Middle frontal gyrus (tissue), 1 donor: ENCODE measurements around the gene ZNF322.
A peak's percentile ranks its signal among the peaks of the same experiment; 100 is the strongest.

Experiments
- DNase-seq: peaks from one replicate; pipeline ENCODE4 v3.0.0-alpha.2; 2015; ENCODE audit warnings: low spot score; ENCODE audit errors: extremely low spot score

Gene ZNF322

GRCh38 chr6:26613689-26614683 lies 45.6 kb downstream of the ZNF322 start:
- no peak for DNase-seq

DNA sequence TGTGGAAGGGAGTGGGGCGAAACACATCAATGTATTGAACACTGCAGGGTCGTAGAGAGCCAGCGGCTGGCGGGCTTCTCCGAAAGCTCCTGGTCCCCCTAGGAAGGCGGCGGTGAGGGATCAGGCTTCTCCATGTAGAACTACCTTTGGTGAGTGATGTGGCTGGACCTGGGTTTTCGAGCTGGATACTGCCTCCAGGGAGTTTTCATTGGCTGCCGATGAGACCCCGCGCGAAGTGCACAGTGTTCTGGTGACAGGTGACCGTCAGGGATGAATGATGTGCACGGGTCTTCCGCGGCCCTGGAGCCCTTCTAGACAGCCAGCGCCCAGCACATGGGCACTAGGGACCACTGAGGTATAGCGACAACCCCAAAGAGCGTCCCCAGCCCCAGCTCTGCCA lies 46.3 kb downstream of the ZNF322 start:
- DNase-seq: no peak

DNA sequence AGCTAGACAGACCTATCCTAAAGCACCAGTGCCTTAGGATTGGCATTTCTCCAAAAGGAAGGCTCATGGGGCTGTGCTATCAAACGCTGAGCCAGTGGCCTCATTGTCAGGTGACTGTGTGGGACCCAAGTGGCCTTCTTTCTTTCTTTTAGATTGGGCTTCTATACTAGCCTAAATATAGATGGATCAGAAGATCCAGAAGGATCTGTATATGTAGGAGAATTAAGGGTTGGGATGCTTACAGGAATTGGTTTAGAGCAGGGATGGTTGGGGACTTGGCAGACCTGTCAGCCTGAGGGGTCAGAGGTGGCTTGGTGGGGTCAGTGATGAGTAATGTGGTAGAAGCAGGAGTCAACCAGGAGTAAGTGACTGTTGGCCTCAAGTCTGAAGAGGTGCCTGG lies 47.9 kb downstream of the ZNF322 start:
- DNase-seq: no peak

DNA sequence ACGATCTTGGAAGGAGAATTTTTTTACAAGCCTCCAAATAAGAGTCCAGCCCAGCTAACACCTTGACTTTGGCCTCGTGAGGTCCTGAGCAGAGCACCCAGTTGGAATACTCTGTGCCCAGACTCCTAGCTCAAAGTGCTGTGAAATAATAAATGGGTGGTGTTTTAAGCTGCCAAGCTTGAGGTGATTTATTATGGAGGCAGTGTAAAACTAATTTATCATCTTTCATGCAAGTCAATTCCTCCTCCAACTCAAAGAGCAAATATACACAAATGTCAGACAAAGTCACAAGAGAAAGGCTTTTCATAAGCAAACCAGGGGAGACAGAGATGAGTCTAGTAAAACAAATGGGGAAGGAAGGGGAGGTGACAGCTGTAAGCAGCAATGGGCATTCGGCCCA lies 50.1 kb downstream of the ZNF322 start:
- DNase-seq: no peak

GRCh38 chr6:26607434-26608230 lies 51.9 kb downstream of the ZNF322 start:
- peak; percentile 12 for DNase-seq

DNA sequence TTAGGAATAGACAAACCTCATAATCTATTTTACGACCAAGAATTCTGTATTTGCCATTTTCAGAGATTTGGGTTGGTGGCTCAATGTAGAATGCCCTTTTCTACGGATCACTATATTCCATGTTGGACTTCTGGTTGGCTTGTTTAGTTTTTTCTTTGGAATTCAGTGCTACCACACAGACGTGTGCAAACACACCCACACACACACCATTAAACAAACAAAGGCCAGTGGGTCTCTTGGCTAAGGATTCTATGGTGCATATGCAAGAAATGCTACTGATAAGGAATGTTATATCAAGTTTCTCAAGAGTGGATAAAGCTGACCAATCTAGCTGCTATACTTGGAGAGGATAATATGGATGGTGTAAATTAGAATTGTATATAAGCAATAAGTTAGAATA lies 54.7 kb downstream of the ZNF322 start:
- DNase-seq: no peak

DNA sequence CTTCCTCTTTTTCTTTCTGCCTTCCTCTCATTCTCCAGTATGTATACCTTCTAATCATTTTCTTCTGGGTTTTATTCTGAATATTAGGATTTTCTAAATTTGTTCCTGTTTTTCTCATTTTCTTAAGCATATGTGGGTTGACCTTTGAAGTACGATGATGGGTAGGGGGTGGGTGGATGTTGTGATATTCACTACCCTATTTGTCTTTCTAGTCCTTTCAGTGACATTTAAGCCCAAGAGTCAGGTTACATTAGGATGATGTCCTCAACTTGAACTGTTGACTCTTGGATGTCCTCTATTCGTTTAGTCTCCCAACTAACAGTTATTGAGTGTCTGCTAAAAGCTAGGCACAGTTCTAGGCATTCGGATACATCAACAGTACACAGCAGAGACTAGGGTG lies 55.5 kb downstream of the ZNF322 start:
- DNase-seq: no peak

DNA sequence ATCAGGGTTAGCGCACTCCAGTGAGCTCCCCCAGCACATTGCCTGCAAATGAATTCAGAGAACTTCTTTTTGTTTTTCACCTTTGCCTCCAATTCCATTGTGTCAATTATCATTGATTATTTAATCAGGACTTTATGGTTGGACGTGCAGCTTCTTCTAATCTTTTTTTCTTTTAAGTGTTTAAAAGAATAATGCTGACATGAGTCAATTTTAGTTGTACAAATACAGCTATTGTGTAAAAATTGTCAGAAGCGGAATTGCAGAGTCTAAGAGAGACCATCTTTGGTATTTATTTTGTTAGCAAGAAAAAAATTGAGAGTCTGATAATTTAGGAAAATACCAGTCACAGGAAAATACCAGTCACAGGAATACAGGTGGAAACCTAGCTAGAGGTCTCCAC lies 57.3 kb downstream of the ZNF322 start:
- DNase-seq: no peak

GRCh38 chr6:26600759-26601158 lies 58.8 kb downstream of the ZNF322 start:
- no peak for DNase-seq

DNA sequence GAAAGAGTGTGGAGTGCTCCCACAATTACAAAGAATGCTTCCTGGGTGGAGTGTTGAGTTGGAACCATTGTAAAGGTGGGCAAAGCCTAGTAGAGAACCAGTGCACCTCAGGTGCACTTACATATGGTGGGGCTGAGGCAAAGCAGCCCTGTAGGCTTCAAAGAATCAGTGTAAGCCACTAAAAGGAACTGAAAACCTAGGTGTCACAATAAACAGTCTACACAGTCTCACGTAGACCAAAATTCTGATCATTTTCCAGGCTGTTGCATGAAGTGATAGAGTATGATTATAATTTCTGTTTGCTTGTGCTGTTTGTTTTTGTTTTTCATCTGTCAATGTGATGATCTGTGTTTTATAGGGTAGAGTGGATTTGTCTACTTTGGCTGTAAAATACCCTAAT lies 60.0 kb downstream of the ZNF322 start:
- DNase-seq: no peak

GRCh38 chr6:26599134-26599533 lies 60.4 kb downstream of the ZNF322 start:
- no peak for DNase-seq

DNA sequence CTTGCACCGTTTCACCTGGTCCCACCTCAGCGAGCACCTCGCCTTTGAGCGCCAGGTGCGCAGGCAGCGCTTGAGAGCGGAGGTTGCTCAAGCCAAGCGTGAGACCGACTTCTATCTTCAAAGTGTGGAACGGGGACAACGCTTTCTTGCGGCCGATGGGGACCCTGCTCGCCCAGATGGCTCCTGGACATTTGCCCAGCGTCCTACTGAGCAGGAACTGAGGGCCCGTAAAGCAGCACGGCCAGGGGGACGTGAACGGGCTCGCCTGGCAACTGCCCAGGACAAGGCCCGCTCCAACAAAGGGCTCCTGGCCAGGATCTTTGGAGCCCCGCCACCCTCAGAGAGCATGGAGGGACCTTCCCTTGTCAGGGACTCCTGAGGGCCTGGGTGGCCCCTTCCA lies 61.3 kb downstream of the ZNF322 start:
- no peak for DNase-seq

GRCh38 chr6:26597821-26598220 lies 61.7 kb downstream of the ZNF322 start:
- DNase-seq: no peak

DNA sequence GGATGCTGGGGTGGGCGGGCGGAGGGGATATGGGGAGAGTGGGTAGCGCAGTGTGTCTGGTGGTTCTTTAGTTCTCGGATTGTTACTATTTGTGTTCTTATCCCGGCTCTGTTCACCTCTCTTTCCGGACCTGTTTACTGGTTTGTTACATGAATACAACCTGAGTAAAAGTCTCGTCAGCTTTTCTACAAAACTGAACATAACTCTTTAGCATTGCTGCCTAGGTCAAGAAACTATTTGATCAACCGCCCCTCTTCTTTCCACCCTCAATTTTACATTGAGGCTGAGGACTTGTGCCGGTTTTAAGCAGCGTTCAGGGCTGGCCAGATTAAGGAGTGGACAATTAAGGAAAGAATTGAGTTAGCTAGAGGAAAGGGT lies 62.2 kb downstream of the ZNF322 start:
- no peak for DNase-seq

- DNase-seq: peak; percentile 96
These were observed 62.8 kb downstream of the ZNF322 start, which contains the start of gene ABT1 for GRCh38 chr6:26596579-26597388. Gene ABT1, plus strand, starts transcription at chr6:26596953. Its CDS starts 30 bp downstream, at chr6:26596983.

- DNase-seq: peak; percentile 88
These were observed 63.8 kb downstream of the ZNF322 start for GRCh38 chr6:26595669-26596269.

DNA sequence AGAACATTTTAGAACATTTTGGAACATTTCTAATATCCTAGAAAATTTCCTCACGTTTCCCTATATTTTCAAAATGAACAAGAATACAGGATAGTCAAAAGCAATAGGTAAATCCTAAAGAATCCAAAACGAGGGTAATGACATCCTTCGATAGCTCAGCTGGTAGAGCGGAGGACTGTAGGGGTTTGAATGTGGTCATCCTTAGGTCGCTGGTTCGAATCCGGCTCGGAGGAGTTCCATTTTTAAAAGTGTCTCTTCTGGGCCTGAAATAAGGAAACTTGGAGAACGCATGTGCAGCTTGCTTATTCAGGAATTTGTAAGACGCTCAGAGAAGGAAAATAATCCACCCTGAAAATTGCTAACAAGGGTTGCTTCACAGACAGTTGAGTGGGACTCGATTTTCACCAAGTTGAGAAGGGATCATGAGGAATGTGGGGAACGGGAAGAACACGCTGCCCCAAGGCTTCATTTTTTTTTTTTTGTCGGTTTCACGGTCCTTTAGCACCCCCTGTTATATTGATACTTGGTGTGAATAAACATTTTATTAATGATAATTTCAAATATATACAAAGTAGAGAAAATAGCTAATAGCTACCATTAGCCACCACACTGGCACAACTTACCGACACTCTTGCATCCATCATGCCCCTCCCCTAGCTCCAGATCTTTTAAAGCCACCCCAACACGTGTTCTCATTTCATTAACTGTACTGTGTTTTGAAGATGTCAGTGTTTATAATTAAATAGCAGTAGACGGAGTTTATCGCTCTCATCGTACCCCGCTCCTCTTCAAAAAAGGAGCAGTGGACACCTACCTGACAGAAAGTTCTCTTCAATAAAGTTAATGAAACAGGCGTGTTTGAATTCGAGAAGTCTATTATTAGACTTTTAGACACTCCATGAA lies 64.6 kb downstream of the ZNF322 start:
- DNase-seq: no peak

- DNase-seq: no peak
These were observed 65.4 kb downstream of the ZNF322 start for GRCh38 chr6:26594131-26594498.

- DNase-seq: no peak
These were observed 66.0 kb downstream of the ZNF322 start for GRCh38 chr6:26593278-26594130.
